ENCODE measurements around the gene ZNF695. TPM values are rescaled to one million over a fixed set of nuclear protein-coding genes. Genes with fewer than 3 reads are reported as not detected.
"Not testable (repeated sequence)": the region's sequence is repeated elsewhere in the genome, so short reads cannot be mapped to it uniquely, and the experiment has no call there.

The ZNF695 gene
- polyA plus RNA-seq, 1 donor: 1.5 TPM

- H3K27me3 ChIP-seq (ENCODE audit: control insufficient read depth, insufficient read depth, low read length): no peaks in the 10 kb centered on the region
- 100% methylated on average over 2 of the region's 13 CpGs for WGBS (ENCODE audit: insufficient coverage, low lambda C conversion rate)
- H3K36me3 ChIP-seq (ENCODE audit: control insufficient read depth, insufficient read depth, low read length): no peaks in the 10 kb centered on the region
- peaks cover 8% of the 10 kb centered on the region for H3K9me3 ChIP-seq (ENCODE audit: control insufficient read depth, low read depth, low read length)
- H3K27ac ChIP-seq (ENCODE audit: low read length): no peak overlapping the region
- H3K4me1 ChIP-seq (ENCODE audit: control insufficient read depth, insufficient read depth, low read length): peaks cover 2% of the 10 kb centered on the region
- peak overlapping the region; percentile 65 for H3K4me3 ChIP-seq (ENCODE audit: low read length)
- no peak for DNase-seq
Measured at GRCh38 chr1:247008406-247008799, 546 bp upstream of the ZNF695 start.

GRCh38 chr1:247004081-247004480 is 3.8 kb downstream of the ZNF695 start:
- peaks cover 11% of the 10 kb centered on the region for H3K9me3 ChIP-seq (ENCODE audit: control insufficient read depth, low read depth, low read length)
- H3K27ac ChIP-seq (ENCODE audit: low read length); H3K4me1 ChIP-seq (ENCODE audit: control insufficient read depth, insufficient read depth, low read length); H3K4me3 ChIP-seq (ENCODE audit: low read length); DNase-seq; H3K36me3 ChIP-seq (ENCODE audit: control insufficient read depth, insufficient read depth, low read length); H3K27me3 ChIP-seq (ENCODE audit: control insufficient read depth, insufficient read depth, low read length): not testable (repeated sequence)
- no CpG with 5 or more reads among the region's 6 CpGs for WGBS (ENCODE audit: insufficient coverage, low lambda C conversion rate)

GRCh38 chr1:246989901-246990300 is 18.0 kb downstream of the ZNF695 start:
- Histone ChIP-seq H3K4me1 (ENCODE audit: control insufficient read depth, insufficient read depth, low read length) (no peaks in the 10 kb centered on the region), H3K4me3 (ENCODE audit: low read length) (no peak overlapping the region), H3K9me3 (ENCODE audit: control insufficient read depth, low read depth, low read length) (peaks cover 50% of the 10 kb centered on the region), H3K36me3 (ENCODE audit: control insufficient read depth, insufficient read depth, low read length) (peaks cover 3% of the 10 kb centered on the region), H3K27ac (ENCODE audit: low read length) (no peak overlapping the region), H3K27me3 (ENCODE audit: control insufficient read depth, insufficient read depth, low read length) (no peaks in the 10 kb centered on the region)
- no peak for DNase-seq
- 95% methylated on average over 2 of the region's 2 CpGs for WGBS (ENCODE audit: insufficient coverage, low lambda C conversion rate)

GRCh38 chr1:246988316-246988715 is 19.5 kb downstream of the ZNF695 start:
- no CpG with 5 or more reads among the region's 4 CpGs for WGBS (ENCODE audit: insufficient coverage, low lambda C conversion rate)

GRCh38 chr1:246987083-246987690 is 20.7 kb downstream of the ZNF695 start:
- no peak overlapping the region for H3K27ac ChIP-seq (ENCODE audit: low read length)
- DNase-seq: no peak
- no peak overlapping the region for H3K4me3 ChIP-seq (ENCODE audit: low read length)
- no peaks in the 10 kb centered on the region for H3K4me1 ChIP-seq (ENCODE audit: control insufficient read depth, insufficient read depth, low read length)
- no CpG with 5 or more reads among the region's 1 CpG for WGBS (ENCODE audit: insufficient coverage, low lambda C conversion rate)
- H3K27me3 ChIP-seq (ENCODE audit: control insufficient read depth, insufficient read depth, low read length): no peaks in the 10 kb centered on the region
- peaks cover 52% of the 10 kb centered on the region for H3K9me3 ChIP-seq (ENCODE audit: control insufficient read depth, low read depth, low read length)
- peaks cover 3% of the 10 kb centered on the region for H3K36me3 ChIP-seq (ENCODE audit: control insufficient read depth, insufficient read depth, low read length)

More at GRCh38 chr1:246988316-246988715, 19.5 kb downstream of the ZNF695 start:
- peaks cover 3% of the 10 kb centered on the region for H3K36me3 ChIP-seq (ENCODE audit: control insufficient read depth, insufficient read depth, low read length)
- DNase-seq: no peak
- no peak overlapping the region for H3K4me3 ChIP-seq (ENCODE audit: low read length)
- H3K4me1 ChIP-seq (ENCODE audit: control insufficient read depth, insufficient read depth, low read length): no peaks in the 10 kb centered on the region
- peaks cover 51% of the 10 kb centered on the region for H3K9me3 ChIP-seq (ENCODE audit: control insufficient read depth, low read depth, low read length)
- no peak overlapping the region for H3K27ac ChIP-seq (ENCODE audit: low read length)
- no peaks in the 10 kb centered on the region for H3K27me3 ChIP-seq (ENCODE audit: control insufficient read depth, insufficient read depth, low read length)

- no peaks in the 10 kb centered on the region for H3K4me1 ChIP-seq (ENCODE audit: control insufficient read depth, insufficient read depth, low read length)
- H3K27ac ChIP-seq (ENCODE audit: low read length): no peak overlapping the region
- peaks cover 27% of the 10 kb centered on the region for H3K9me3 ChIP-seq (ENCODE audit: control insufficient read depth, low read depth, low read length)
- DNase-seq: no peak
- WGBS (ENCODE audit: insufficient coverage, low lambda C conversion rate): no CpG with 5 or more reads among the region's 6 CpGs
- no peaks in the 10 kb centered on the region for H3K27me3 ChIP-seq (ENCODE audit: control insufficient read depth, insufficient read depth, low read length)
- H3K36me3 ChIP-seq (ENCODE audit: control insufficient read depth, insufficient read depth, low read length): no peaks in the 10 kb centered on the region
- no peak overlapping the region for H3K4me3 ChIP-seq (ENCODE audit: low read length)
Measured at GRCh38 chr1:246978785-246979184, 29.1 kb downstream of the ZNF695 start.

GRCh38 chr1:246978281-246978680 is 29.6 kb downstream of the ZNF695 start:
- no peak for DNase-seq
- Histone ChIP-seq H3K27me3 (ENCODE audit: control insufficient read depth, insufficient read depth, low read length) (no peaks in the 10 kb centered on the region), H3K4me1 (ENCODE audit: control insufficient read depth, insufficient read depth, low read length) (no peaks in the 10 kb centered on the region), H3K9me3 (ENCODE audit: control insufficient read depth, low read depth, low read length) (peaks cover 25% of the 10 kb centered on the region), H3K4me3 (ENCODE audit: low read length) (no peak overlapping the region), H3K36me3 (ENCODE audit: control insufficient read depth, insufficient read depth, low read length) (no peaks in the 10 kb centered on the region), H3K27ac (ENCODE audit: low read length) (no peak overlapping the region)
- WGBS (ENCODE audit: insufficient coverage, low lambda C conversion rate): no CpG with 5 or more reads among the region's 2 CpGs

GRCh38 chr1:246971969-246972368 is 35.9 kb downstream of the ZNF695 start:
- Histone ChIP-seq H3K36me3 (ENCODE audit: control insufficient read depth, insufficient read depth, low read length) (no peaks in the 10 kb centered on the region), H3K4me1 (ENCODE audit: control insufficient read depth, insufficient read depth, low read length) (no peaks in the 10 kb centered on the region), H3K27me3 (ENCODE audit: control insufficient read depth, insufficient read depth, low read length) (no peaks in the 10 kb centered on the region), H3K4me3 (ENCODE audit: low read length) (no peak overlapping the region), H3K27ac (ENCODE audit: low read length) (no peak overlapping the region), H3K9me3 (ENCODE audit: control insufficient read depth, low read depth, low read length) (peaks cover 9% of the 10 kb centered on the region)
- WGBS (ENCODE audit: insufficient coverage, low lambda C conversion rate): no CpG with 5 or more reads among the region's 7 CpGs
- DNase-seq: no peak

- Histone ChIP-seq H3K9me3 (ENCODE audit: control insufficient read depth, low read depth, low read length) (peaks cover 9% of the 10 kb centered on the region), H3K4me1 (ENCODE audit: control insufficient read depth, insufficient read depth, low read length) (no peaks in the 10 kb centered on the region), H3K27ac (ENCODE audit: low read length) (no peak overlapping the region), H3K36me3 (ENCODE audit: control insufficient read depth, insufficient read depth, low read length) (no peaks in the 10 kb centered on the region), H3K4me3 (ENCODE audit: low read length) (no peak overlapping the region), H3K27me3 (ENCODE audit: control insufficient read depth, insufficient read depth, low read length) (no peaks in the 10 kb centered on the region)
- no CpG with 5 or more reads among the region's 12 CpGs for WGBS (ENCODE audit: insufficient coverage, low lambda C conversion rate)
- DNase-seq: no peak
Measured at GRCh38 chr1:246971090-246971721, 36.7 kb downstream of the ZNF695 start.

GRCh38 chr1:246969621-246970020 is 38.2 kb downstream of the ZNF695 start:
- Histone ChIP-seq H3K4me1 (ENCODE audit: control insufficient read depth, insufficient read depth, low read length) (no peaks in the 10 kb centered on the region), H3K4me3 (ENCODE audit: low read length) (no peak overlapping the region), H3K27me3 (ENCODE audit: control insufficient read depth, insufficient read depth, low read length) (no peaks in the 10 kb centered on the region), H3K27ac (ENCODE audit: low read length) (no peak overlapping the region), H3K36me3 (ENCODE audit: control insufficient read depth, insufficient read depth, low read length) (no peaks in the 10 kb centered on the region), H3K9me3 (ENCODE audit: control insufficient read depth, low read depth, low read length) (peaks cover 9% of the 10 kb centered on the region)
- no peak for DNase-seq
- no CpG with 5 or more reads among the region's 3 CpGs for whole genome bisulfite sequencing (ENCODE audit: insufficient coverage, low lambda C conversion rate)

GRCh38 chr1:246966502-246966901 is 41.4 kb downstream of the ZNF695 start:
- Histone ChIP-seq H3K27ac (ENCODE audit: low read length) (no peak overlapping the region), H3K36me3 (ENCODE audit: control insufficient read depth, insufficient read depth, low read length) (no peaks in the 10 kb centered on the region), H3K9me3 (ENCODE audit: control insufficient read depth, low read depth, low read length) (no peaks in the 10 kb centered on the region), H3K4me3 (ENCODE audit: low read length) (no peak overlapping the region), H3K27me3 (ENCODE audit: control insufficient read depth, insufficient read depth, low read length) (no peaks in the 10 kb centered on the region), H3K4me1 (ENCODE audit: control insufficient read depth, insufficient read depth, low read length) (no peaks in the 10 kb centered on the region)
- no CpG with 5 or more reads among the region's 2 CpGs for WGBS (ENCODE audit: insufficient coverage, low lambda C conversion rate)
- no peak for DNase-seq
